Subcutaneous abdominal adipose tissue (tissue), 5 donors: ENCODE data around the gene AMFR.
A peak's percentile ranks its signal among the peaks of the same experiment; 100 is the strongest.

Experiments
- H3K27ac ChIP-seq: one replicate; pipeline ENCODE4 v1.7.0; 2013; ENCODE audit warnings: low read depth, mild to moderate bottlenecking, inconsistent platforms, low read length, moderate library complexity
- H3K27me3 ChIP-seq, 5 donors: one replicate each; pipeline ENCODE4 v1.7.0; 2013; ENCODE audit warnings: low read length in 5 of 5, inconsistent platforms in 1 of 5; ENCODE audit not compliant: control insufficient read depth in 5 of 5, insufficient read depth in 4 of 5
- H3K36me3 ChIP-seq, 5 donors: one replicate each; pipeline ENCODE4 v1.7.0; 2013; ENCODE audit warnings: low read length in 5 of 5; ENCODE audit not compliant: control insufficient read depth in 5 of 5, insufficient read depth in 5 of 5
- H3K4me1 ChIP-seq, 5 donors: one replicate each; pipeline ENCODE4 v1.7.0; 2013; ENCODE audit warnings: low read length in 5 of 5, mild to moderate bottlenecking in 3 of 5, moderate library complexity in 1 of 5; ENCODE audit not compliant: control insufficient read depth in 5 of 5, insufficient read depth in 5 of 5
- H3K4me3 ChIP-seq, 5 donors: one replicate each; pipeline ENCODE4 v1.7.0; 2013; ENCODE audit warnings: low read length in 5 of 5, low read depth in 1 of 5
- H3K9ac ChIP-seq, 5 donors: one replicate each; pipeline ENCODE4 v1.7.0; 2013; ENCODE audit warnings: low read length in 5 of 5, mild to moderate bottlenecking in 4 of 5, moderate library complexity in 3 of 5
- H3K9me3 ChIP-seq, 5 donors: one replicate each; pipeline ENCODE4 v1.7.0; 2013; ENCODE audit warnings: low read length in 5 of 5; ENCODE audit not compliant: control insufficient read depth in 5 of 5
- donor health status: healthy.
- donor health status: healthy.
- donor health status: healthy.
- donor health status: healthy.
- donor health status: healthy.

AMFR gene

DNA sequence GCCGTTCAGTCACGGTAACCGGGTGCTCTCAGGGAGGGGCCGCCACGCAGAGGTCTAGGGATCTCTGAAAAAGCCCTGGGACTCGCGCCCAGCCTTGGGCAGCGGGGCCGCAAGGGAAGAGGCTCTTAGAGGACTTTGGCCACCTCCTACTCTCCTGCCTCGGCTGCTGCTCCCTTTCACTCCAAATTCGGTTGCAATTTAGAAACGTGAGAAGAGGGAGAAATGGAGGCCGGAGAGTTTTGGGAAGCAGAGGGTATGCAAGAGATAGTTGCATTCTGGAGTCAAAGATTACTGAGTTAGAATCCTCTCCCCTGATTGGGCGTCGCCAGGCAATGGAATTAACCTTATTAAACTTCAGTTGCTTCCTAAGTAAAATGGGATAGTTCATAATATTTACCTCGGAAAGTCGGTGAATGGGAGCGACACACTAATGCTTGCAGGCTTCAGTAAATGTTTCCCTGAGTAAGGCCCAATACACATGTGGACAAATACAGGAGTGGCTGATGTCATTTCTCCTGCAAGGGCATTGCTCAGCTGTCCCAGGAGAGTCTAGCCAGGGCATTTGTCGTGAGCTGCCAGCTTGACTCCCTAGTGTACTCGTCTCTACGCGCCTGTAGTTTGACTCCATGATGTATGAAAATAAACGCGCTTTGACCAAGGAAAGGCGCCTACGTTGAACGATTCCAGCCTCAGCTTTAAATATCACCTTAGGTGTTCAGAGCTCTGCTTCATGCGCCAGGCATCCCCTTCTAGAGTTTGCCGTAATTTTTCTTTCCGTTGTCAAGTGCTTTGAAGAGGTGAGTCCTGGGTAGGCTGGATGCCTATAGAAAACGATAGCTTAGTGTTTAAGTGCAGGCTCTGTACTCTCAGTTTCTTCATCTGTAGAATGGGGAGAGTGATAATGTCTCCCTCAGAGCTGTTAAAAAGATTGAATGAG is 26.7 kb upstream of the AMFR start:
- Histone ChIP-seq H3K9me3 (no peaks in the 10 kb centered on the region), H3K36me3 (peaks cover 18 to 35% (median 28%) of the 10 kb centered on the region in 5 donors), H3K9ac (peak overlapping the region; percentile 74 to 95 (median 90)), H3K27ac (peak overlapping the region; percentile 91), H3K27me3 (no peaks in the 10 kb centered on the region), H3K4me3 (peak overlapping the region; percentile 78 to 96 (median 95)), H3K4me1 (peaks cover 0 to 35% (median 28%) of the 10 kb centered on the region in 5 donors)

- Histone ChIP-seq H3K27ac (peak within 1 kb of the TSS; percentile 91), H3K4me3 (peak within 1 kb of the TSS; percentile 78 to 96 (median 95)), H3K9ac (peak within 1 kb of the TSS; percentile 74 to 95 (median 90)), H3K9me3 (no peaks in the 10 kb centered on the region), H3K36me3 (peaks cover 14 to 34% (median 27%) of the 10 kb centered on the region in 5 donors), H3K27me3 (no peaks in the 10 kb centered on the region), H3K4me1 (peaks cover 0 to 35% (median 28%) of the 10 kb centered on the region in 5 donors)
Measured at GRCh38 chr16:56450986-56451752, 25.8 kb upstream of the AMFR start, which contains the start of the genes NUDT21 and OGFOD1. NUDT21 (minus strand) TSS chr16:56451332; CDS start chr16:56451202, 130 bp downstream. OGFOD1 (plus strand) TSS chr16:56451554; CDS start chr16:56451613, 59 bp downstream.

GRCh38 chr16:56450275-56450985 is 25.1 kb upstream of the AMFR start:
- Histone ChIP-seq H3K27me3 (no peaks in the 10 kb centered on the region), H3K36me3 (peaks cover 16 to 34% (median 26%) of the 10 kb centered on the region in 5 donors), H3K9me3 (no peaks in the 10 kb centered on the region), H3K4me3 (peak overlapping the region; percentile 78 to 96 (median 95)), H3K27ac (peak overlapping the region; percentile 91), H3K4me1 (peaks cover 0 to 35% (median 28%) of the 10 kb centered on the region in 5 donors), H3K9ac (peak overlapping the region; percentile 16 to 95 (median 80))

DNA sequence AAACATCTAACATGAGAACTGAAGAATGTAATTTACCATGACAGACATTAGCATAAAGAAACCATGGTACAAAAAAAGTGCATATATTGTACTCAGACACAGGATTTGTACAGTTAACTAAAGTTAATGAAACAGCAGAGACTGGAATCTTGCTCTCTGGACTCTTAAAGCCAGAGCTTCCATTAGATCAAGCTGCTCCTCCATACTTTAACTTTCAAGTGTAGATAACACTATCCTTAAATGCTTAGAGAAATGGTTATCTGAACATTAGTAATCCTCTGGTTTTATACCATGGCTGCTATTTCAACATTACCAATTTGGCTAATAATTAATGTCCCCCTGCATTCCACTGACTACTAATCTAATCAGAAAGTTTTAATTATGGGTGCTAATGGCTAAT is 22.7 kb upstream of the AMFR start:
- H3K4me3 ChIP-seq, result no peak overlapping the region
- H3K4me1 ChIP-seq, result peaks cover 0 to 34% (median 28%) of the 10 kb centered on the region in 5 donors
- H3K27me3 ChIP-seq, result no peaks in the 10 kb centered on the region
- no peak overlapping the region for H3K27ac ChIP-seq
- H3K36me3 ChIP-seq, result peaks cover 16 to 38% (median 21%) of the 10 kb centered on the region in 5 donors
- H3K9me3 ChIP-seq, result no peaks in the 10 kb centered on the region
- H3K9ac ChIP-seq, result peak overlapping the region in 1 of 5 donors; percentile 18

DNA sequence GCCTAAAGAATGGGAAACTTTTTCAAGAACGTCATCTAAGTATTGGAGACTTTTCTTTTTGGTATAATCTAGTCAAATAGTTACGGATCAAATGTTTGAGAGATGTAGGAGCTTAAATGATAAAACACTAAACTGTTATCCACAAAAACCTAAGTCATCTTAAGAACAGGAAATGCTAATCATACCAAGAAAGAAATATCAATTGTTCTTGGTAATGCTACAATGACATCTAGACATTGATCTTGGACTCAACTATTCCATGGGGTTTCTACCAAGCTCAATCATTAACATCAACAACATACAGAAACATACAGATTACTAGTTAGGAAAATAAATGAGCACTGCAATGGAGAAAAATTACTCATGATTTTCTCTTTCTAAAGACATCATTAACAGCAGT is 21.9 kb upstream of the AMFR start:
- H3K4me3 ChIP-seq, result no peak overlapping the region
- no peak overlapping the region for H3K9ac ChIP-seq
- H3K36me3 ChIP-seq, result peaks cover 19 to 38% (median 23%) of the 10 kb centered on the region in 5 donors
- H3K4me1 ChIP-seq, result peaks cover 0 to 29% (median 22%) of the 10 kb centered on the region in 5 donors
- H3K27me3 ChIP-seq, result no peaks in the 10 kb centered on the region
- H3K9me3 ChIP-seq, result no peaks in the 10 kb centered on the region
- no peak overlapping the region for H3K27ac ChIP-seq

- H3K4me3 ChIP-seq, result no peak overlapping the region
- no peak overlapping the region for H3K9ac ChIP-seq
- H3K36me3 ChIP-seq, result peaks cover 36 to 49% (median 44%) of the 10 kb centered on the region in 5 donors
- no peak overlapping the region for H3K27ac ChIP-seq
- H3K9me3 ChIP-seq, result no peaks in the 10 kb centered on the region
- H3K27me3 ChIP-seq, result no peaks in the 10 kb centered on the region
- no peaks in the 10 kb centered on the region for H3K4me1 ChIP-seq
Measured at GRCh38 chr16:56438038-56438437, 12.7 kb upstream of the AMFR start.

GRCh38 chr16:56436258-56436657 is 10.9 kb upstream of the AMFR start:
- Histone ChIP-seq H3K36me3 (peaks cover 32 to 57% (median 47%) of the 10 kb centered on the region in 5 donors), H3K27me3 (no peaks in the 10 kb centered on the region), H3K4me1 (no peaks in the 10 kb centered on the region), H3K9ac (no peak overlapping the region), H3K27ac (no peak overlapping the region), H3K4me3 (no peak overlapping the region), H3K9me3 (no peaks in the 10 kb centered on the region)

- Histone ChIP-seq H3K9ac (no peak overlapping the region), H3K27me3 (no peaks in the 10 kb centered on the region), H3K27ac (no peak overlapping the region), H3K36me3 (peaks cover 12 to 22% (median 18%) of the 10 kb centered on the region in 5 donors), H3K4me3 (no peak overlapping the region), H3K9me3 (no peaks in the 10 kb centered on the region), H3K4me1 (peaks cover 0 to 18% (median 14%) of the 10 kb centered on the region in 5 donors)
Measured at GRCh38 chr16:56428091-56428490, 2.7 kb upstream of the AMFR start.

DNA sequence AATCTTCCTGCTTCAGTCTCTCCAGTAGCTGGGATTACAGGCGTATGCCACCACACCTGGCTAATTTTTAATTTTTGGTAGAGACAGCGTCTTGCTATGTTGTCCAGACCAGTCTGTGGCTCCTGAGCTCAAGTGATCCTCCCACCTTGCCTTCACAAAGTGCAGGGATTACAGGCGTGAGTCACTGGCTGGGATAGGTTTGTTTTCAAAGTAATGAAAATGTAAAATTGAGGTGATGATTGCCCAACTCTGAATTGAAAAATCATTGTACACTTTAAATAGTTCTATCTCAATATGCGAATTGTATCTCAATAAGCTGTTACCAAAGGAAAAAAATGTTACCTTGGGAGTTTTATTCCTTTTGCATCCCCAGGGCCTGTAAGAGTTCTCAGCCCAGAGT is 1.2 kb upstream of the AMFR start:
- Histone ChIP-seq H3K36me3 (peaks cover 9 to 12% (median 11%) of the 10 kb centered on the region in 5 donors), H3K9ac (no peak overlapping the region), H3K4me3 (no peak overlapping the region), H3K27ac (no peak overlapping the region), H3K27me3 (no peaks in the 10 kb centered on the region), H3K9me3 (no peaks in the 10 kb centered on the region), H3K4me1 (peaks cover 0 to 32% (median 26%) of the 10 kb centered on the region in 5 donors)
